Measurements from ENCODE around the gene DNAJC17. TPM values are rescaled to one million over a fixed set of nuclear protein-coding genes. Genes with fewer than 3 reads are reported as not detected.

The DNAJC17 gene
- polyA plus RNA-seq, 1 donor from 2014 or later = 79.6 TPM

DNA sequence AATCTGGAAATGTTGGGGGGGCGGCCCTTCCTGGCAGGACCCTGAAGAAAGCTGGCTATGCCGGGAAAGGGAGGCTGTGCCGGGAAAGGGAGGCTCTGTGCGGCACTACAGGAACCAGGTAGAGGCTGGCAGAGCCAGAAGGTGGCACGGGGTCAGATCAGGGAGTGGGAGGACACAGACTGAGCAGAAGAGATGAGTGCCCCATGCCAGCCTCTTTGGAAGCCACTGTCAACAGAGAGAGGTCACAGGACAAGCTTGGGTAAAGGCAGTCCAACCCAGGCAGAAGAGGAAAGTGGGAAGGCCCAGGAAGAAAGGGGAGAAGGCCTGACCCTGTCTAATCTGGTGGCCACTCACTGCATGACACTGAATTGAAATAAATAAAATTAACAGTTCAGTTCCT, 36.0 kb downstream of the DNAJC17 start:
- Histone ChIP-seq H3K79me2 (replicated peaks; ENCODE audit: insufficient read depth, low read length) (no peaks in the 10 kb centered on the region), H3K27ac (ENCODE audit: low read length) (no peak overlapping the region), H4K20me1 (ENCODE audit: insufficient read depth) (no peaks in the 10 kb centered on the region), H3K4me2 (ENCODE audit: low read length) (no peak overlapping the region), H3K27me3 (ENCODE audit: insufficient read depth, low read depth, low read length) (no peaks in the 10 kb centered on the region), H3K36me3 (ENCODE audit: insufficient read depth, low read length) (no peaks in the 10 kb centered on the region), H3K9me3 (ENCODE audit: low read length) (no peaks in the 10 kb centered on the region), H3K9me2 (ENCODE audit: insufficient read depth, low read length) (no peaks in the 10 kb centered on the region), H3K9ac (ENCODE audit: low read length) (no peak overlapping the region), H2AFZ (ENCODE audit: low read depth, low read length) (no peak overlapping the region), H3K4me3 (ENCODE audit: low read length) (no peak overlapping the region), H3F3A (ENCODE audit: insufficient read depth, low read length, poor library complexity, severe bottlenecking) (no peaks in the 10 kb centered on the region)
- TF ChIP-seq RAD21 (conservative IDR thresholded peaks at IDR 0.05) (no peak), EZH2 (IDR thresholded peaks at IDR 0.05; ENCODE audit: borderline replicate concordance, insufficient read depth, low read length, poor library complexity, severe bottlenecking) (no peak), TAF1 (IDR thresholded peaks at IDR 0.05; ENCODE audit: low read depth) (no peak), SMC3 (conservative IDR thresholded peaks at IDR 0.05; ENCODE audit: poor library complexity) (no peak), POLR2AphosphoS5 (IDR thresholded peaks at IDR 0.05) (no peak), EP300 (conservative IDR thresholded peaks at IDR 0.05; ENCODE audit: poor library complexity, severe bottlenecking) (no peak)
- TF ChIP-seq, protein P1, sequence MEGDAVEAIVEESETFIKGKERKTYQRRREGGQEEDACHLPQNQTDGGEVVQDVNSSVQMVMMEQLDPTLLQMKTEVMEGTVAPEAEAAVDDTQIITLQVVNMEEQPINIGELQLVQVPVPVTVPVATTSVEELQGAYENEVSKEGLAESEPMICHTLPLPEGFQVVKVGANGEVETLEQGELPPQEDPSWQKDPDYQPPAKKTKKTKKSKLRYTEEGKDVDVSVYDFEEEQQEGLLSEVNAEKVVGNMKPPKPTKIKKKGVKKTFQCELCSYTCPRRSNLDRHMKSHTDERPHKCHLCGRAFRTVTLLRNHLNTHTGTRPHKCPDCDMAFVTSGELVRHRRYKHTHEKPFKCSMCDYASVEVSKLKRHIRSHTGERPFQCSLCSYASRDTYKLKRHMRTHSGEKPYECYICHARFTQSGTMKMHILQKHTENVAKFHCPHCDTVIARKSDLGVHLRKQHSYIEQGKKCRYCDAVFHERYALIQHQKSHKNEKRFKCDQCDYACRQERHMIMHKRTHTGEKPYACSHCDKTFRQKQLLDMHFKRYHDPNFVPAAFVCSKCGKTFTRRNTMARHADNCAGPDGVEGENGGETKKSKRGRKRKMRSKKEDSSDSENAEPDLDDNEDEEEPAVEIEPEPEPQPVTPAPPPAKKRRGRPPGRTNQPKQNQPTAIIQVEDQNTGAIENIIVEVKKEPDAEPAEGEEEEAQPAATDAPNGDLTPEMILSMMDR (IDR thresholded peaks at IDR 0.05; ENCODE audit: poor library complexity, severe bottlenecking) = no peak
- TF ChIP-seq, protein P2, sequence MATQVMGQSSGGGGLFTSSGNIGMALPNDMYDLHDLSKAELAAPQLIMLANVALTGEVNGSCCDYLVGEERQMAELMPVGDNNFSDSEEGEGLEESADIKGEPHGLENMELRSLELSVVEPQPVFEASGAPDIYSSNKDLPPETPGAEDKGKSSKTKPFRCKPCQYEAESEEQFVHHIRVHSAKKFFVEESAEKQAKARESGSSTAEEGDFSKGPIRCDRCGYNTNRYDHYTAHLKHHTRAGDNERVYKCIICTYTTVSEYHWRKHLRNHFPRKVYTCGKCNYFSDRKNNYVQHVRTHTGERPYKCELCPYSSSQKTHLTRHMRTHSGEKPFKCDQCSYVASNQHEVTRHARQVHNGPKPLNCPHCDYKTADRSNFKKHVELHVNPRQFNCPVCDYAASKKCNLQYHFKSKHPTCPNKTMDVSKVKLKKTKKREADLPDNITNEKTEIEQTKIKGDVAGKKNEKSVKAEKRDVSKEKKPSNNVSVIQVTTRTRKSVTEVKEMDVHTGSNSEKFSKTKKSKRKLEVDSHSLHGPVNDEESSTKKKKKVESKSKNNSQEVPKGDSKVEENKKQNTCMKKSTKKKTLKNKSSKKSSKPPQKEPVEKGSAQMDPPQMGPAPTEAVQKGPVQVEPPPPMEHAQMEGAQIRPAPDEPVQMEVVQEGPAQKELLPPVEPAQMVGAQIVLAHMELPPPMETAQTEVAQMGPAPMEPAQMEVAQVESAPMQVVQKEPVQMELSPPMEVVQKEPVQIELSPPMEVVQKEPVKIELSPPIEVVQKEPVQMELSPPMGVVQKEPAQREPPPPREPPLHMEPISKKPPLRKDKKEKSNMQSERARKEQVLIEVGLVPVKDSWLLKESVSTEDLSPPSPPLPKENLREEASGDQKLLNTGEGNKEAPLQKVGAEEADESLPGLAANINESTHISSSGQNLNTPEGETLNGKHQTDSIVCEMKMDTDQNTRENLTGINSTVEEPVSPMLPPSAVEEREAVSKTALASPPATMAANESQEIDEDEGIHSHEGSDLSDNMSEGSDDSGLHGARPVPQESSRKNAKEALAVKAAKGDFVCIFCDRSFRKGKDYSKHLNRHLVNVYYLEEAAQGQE (IDR thresholded peaks at IDR 0.05; ENCODE audit: borderline replicate concordance) = no peak

DNA sequence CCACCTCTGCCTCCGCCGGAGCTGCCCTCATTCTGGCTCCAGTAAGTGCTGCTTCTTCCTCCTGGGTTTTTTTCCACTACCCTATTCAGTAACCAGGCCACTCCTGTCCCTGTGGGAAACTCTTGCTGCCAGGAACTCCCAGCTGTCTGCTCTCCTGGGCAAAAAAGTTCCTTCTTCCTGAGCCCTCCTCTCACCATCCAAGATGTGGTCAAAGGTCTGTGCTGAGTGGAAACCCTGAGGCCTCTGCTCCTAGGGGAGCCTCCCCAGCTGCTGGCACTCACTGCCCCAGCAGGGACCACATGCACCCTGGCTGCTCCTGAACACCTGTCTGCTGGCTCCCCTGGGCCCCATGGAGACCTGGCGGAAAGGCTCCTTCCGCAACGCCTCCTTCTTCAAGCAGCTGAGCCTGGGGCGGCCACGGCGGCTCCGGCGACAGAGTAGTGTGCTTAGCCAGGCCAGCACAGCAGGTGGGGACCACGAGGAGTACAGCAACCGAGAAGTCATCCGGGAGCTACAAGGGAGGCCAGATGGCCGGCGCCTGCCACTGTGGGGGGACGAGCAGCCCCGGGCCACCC, 37.0 kb downstream of the DNAJC17 start:
- H3K79me2 ChIP-seq (replicated peaks; ENCODE audit: insufficient read depth, low read length) = no peaks in the 10 kb centered on the region
- H2AFZ ChIP-seq (ENCODE audit: low read depth, low read length) = no peak overlapping the region
- no peak overlapping the region for H3K4me2 ChIP-seq (ENCODE audit: low read length)
- H4K20me1 ChIP-seq (ENCODE audit: insufficient read depth) = no peaks in the 10 kb centered on the region
- TF ChIP-seq TAF1 (IDR thresholded peaks at IDR 0.05; ENCODE audit: low read depth) (no peak), RAD21 (conservative IDR thresholded peaks at IDR 0.05) (no peak), EZH2 (IDR thresholded peaks at IDR 0.05; ENCODE audit: borderline replicate concordance, insufficient read depth, low read length, poor library complexity, severe bottlenecking) (no peak), SMC3 (conservative IDR thresholded peaks at IDR 0.05; ENCODE audit: poor library complexity) (no peak), MXI1 (conservative IDR thresholded peaks at IDR 0.05; ENCODE audit: poor library complexity, severe bottlenecking) (no peak), POLR2AphosphoS5 (IDR thresholded peaks at IDR 0.05) (no peak), EP300 (conservative IDR thresholded peaks at IDR 0.05; ENCODE audit: poor library complexity, severe bottlenecking) (no peak)
- TF ChIP-seq, protein P2 (IDR thresholded peaks at IDR 0.05; ENCODE audit: borderline replicate concordance) = no peak
- TF ChIP-seq, protein P1 (IDR thresholded peaks at IDR 0.05; ENCODE audit: poor library complexity, severe bottlenecking) = no peak
- H3K9me3 ChIP-seq (ENCODE audit: low read length) = no peaks in the 10 kb centered on the region
- no peak overlapping the region for H3K27ac ChIP-seq (ENCODE audit: low read length)
- no peaks in the 10 kb centered on the region for H3K36me3 ChIP-seq (ENCODE audit: insufficient read depth, low read length)
- no peaks in the 10 kb centered on the region for H3F3A ChIP-seq (ENCODE audit: insufficient read depth, low read length, poor library complexity, severe bottlenecking)
- no peak overlapping the region for H3K4me3 ChIP-seq (ENCODE audit: low read length)
- no peaks in the 10 kb centered on the region for H3K9me2 ChIP-seq (ENCODE audit: insufficient read depth, low read length)
- no peaks in the 10 kb centered on the region for H3K27me3 ChIP-seq (ENCODE audit: insufficient read depth, low read depth, low read length)
- H3K9ac ChIP-seq (ENCODE audit: low read length) = no peak overlapping the region

Measured in neural cell (in vitro differentiated cells).